NCI-H1694 treated with DMSO at 0.1 percent for 48 hours (cell line): ENCODE data around the gene SMTNL2.
A peak's percentile ranks its signal among the peaks of the same experiment; 100 is the strongest.
"Not testable (repeated sequence)": the region's sequence is repeated elsewhere in the genome, so short reads cannot be mapped to it uniquely, and the experiment has no call there.

Experiments used
- DNase-seq: peaks from one replicate; lab custom pipeline; 2025; lab: John Stamatoyannopoulos, UW

SMTNL2 gene

GRCh38 chr17:4602041-4602440 lies 17.7 kb downstream of the SMTNL2 start:
- DNase-seq, result no peak

- peak; percentile 96 for DNase-seq
Measured at GRCh38 chr17:4604111-4604644, 19.8 kb downstream of the SMTNL2 start.

DNA sequence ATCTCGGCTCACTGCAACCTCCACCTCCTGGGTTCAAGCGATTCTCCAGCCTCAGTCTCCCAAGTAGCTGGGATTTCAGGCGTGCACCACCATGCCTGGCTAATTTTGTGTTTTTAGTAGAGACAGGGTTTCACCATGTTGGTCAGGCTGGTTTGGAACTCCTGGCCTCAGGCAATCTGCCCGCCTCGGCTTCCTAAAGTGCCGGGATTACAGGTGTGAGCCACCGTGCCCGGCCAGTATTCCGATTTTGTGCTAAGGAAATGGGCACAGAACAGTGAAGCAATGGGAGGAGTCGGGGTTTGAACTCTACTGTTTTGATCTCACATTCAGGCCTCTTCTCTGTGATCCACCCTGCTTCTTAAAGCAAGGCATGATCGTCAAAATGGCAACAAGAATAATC lies 20.4 kb downstream of the SMTNL2 start:
- DNase-seq, result not testable (repeated sequence)

- DNase-seq, result no peak
Measured at GRCh38 chr17:4605826-4606225, 21.5 kb downstream of the SMTNL2 start.

DNA sequence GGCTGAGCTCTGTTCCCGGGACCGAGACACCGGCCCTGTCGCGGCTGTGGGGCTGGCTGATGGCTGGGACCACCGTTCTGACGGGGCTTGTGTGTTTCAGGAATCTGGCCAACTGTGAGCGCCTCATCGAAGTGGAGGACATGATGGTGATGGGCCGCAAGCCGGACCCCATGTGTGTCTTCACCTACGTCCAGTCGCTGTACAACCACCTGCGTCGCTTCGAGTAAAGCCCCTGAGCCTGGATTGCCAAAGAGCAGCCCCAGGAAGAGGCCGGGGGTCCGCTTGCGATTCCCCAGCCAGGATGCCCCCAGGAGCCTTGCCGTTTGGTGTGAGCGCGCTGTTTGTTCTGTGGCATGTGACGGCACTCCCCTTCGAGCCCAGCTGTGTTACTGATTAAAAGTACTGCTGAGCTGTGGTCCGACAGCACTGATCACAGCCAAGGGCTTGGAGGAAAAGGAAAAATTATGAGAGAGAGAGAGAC lies 23.0 kb downstream of the SMTNL2 start:
- DNase-seq, result no peak

GRCh38 chr17:4607773-4608187 lies 23.5 kb downstream of the SMTNL2 start:
- no peak for DNase-seq

GRCh38 chr17:4609761-4610160 lies 25.4 kb downstream of the SMTNL2 start:
- DNase-seq, result no peak

GRCh38 chr17:4610162-4610561 lies 25.8 kb downstream of the SMTNL2 start:
- no peak for DNase-seq

- DNase-seq, result no peak
Measured at GRCh38 chr17:4610656-4611055, 26.3 kb downstream of the SMTNL2 start.

- no peak for DNase-seq
Measured at GRCh38 chr17:4616476-4616875, 32.1 kb downstream of the SMTNL2 start.

GRCh38 chr17:4617090-4617489 lies 32.8 kb downstream of the SMTNL2 start:
- no peak for DNase-seq

GRCh38 chr17:4617590-4618351 lies 33.4 kb downstream of the SMTNL2 start:
- DNase-seq, result no peak

DNA sequence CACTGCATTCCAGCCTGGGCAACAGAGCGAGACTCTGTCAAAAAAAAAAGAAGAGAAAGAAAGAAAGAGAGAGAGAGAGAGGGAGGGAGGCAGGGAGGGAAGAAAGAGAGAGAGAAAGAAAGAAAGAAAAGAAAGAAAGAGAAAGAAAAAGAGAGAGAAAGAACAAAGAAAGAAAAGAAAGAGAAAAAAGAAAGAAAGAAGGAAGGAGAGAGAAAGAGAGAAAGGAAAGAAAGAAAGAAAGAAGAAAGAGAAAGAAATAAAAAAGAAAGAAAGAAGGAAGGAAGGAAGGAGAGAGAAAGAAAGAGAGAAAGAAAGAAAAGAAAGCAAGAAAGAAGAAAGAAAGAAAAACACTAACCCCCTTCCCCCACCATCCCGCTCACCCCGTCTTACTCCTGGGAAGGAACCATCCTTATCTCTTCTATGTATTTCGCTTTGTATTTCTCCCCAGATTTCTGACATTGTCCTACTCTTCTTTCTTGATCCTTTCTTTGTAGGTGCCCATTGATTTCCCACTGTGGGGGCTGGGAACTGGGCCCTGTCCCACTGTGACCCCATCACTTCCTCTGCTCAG lies 36.3 kb downstream of the SMTNL2 start:
- DNase-seq, result no peak

DNA sequence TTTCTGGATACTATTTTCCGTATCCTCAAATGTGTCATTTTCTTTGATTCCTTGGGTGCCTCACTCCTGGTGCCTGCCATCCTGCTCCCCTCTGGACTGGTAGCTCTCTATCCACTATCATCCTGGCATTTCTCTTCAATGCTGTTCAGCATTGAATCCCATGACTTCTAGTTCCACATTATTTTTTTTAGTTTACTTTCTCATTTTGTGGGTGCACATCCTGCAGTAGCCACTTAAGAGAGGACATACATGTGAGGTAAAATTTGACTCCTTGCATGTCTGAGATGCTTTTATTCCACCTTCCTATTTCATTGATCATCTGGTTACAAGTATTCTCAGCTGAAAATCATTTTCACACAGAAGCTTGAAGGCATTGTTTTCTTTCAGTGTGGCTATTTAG lies 38.0 kb downstream of the SMTNL2 start:
- DNase-seq, result no peak

GRCh38 chr17:4623249-4623648 lies 38.9 kb downstream of the SMTNL2 start:
- DNase-seq, result no peak

DNA sequence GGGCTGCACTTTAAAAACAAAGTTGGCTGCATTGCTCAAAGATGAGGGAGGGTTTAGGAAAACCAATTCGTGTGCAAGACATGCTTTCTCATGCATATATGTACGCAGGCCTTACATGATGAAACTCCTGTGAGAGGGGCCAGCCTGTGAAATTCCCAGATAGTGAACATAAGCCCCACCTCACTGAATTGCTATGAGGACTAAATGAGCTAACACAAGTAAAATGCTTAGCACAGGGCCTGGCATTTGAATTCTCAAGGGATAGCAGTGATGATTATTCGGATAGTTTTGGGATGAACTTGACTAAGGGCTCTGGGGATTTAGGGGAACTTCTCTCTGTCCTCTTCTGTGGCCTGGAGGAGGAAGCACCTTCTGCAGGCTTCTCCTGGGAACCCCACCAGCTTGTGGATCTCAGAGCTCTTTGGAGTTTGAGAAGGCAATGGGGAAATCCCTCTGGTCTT lies 40.2 kb downstream of the SMTNL2 start:
- DNase-seq, result not testable (repeated sequence)

GRCh38 chr17:4625181-4625617 lies 40.9 kb downstream of the SMTNL2 start:
- DNase-seq, result no peak

GRCh38 chr17:4626734-4627256 lies 42.5 kb downstream of the SMTNL2 start:
- no peak for DNase-seq

DNA sequence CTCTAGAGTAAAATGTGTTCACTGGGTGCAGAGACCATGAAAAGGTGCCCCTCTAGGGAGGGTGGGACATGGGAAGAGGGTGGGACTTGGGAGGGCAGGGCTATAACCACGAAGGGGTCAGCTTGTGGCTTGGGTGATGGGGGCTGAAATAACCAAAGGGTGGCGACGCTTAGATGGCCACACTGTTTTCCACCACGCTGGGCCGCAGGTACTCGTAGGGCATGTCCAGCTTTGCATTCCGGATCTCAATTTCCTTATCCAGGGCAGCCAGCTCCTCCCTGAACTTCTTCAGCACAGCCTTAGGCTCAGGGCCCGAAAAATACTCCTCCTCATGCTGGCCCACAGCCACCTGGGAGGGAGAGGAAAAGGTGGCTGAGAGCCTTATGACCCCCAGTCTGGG lies 47.1 kb downstream of the SMTNL2 start:
- no peak for DNase-seq

GRCh38 chr17:4631836-4632580 lies 47.7 kb downstream of the SMTNL2 start:
- no peak for DNase-seq

DNA sequence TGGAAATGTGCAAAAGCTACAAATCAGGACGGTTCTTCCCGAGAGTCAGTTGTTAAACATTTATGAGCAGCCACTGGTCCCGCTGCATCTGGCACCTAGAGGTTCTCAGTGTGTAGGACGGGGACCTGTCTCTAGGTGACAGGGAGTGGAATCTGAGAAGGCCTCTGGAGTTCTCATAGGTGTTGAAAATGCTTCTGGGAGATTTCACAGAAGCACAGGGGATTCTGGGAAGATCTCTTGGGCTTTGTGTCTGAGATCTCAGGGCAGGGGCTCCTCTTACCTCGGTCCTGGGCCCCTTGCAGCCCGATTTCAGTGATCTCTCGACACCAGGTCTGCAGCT lies 48.2 kb downstream of the SMTNL2 start:
- DNase-seq, result no peak

DNA sequence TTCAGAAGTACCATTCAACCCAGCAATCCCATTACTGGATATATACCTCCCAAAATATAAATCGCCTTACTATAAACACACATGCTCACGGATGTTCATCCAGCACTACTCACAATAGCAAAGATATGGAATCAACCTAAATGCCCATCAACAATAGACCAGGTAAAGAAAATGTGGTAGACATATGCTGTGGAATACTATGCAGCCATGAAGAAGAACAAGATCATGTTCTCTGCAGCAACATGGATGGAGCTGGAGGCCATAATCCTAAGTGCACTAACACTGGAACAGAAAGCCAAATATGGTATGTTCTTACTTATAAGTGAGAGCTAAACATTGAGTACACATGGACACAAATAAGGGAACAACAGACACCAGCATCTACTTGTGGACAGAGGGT lies 49.3 kb downstream of the SMTNL2 start:
- no peak for DNase-seq
